A673 (cell line): ENCODE data around the gene WHRN. TPM values are rescaled to one million over a fixed set of nuclear protein-coding genes. Genes with fewer than 3 reads are reported as not detected.

ENCODE experiments used
- BruUV-seq: library from RNA; stranded (reverse); fragments of 400-500 nt; replicated peaks from 2 replicates; lab custom pipeline; 2021; lab: Mats Ljungman, UMichigan
- CTCF ChIA-PET: fragments of 300-600 bp; sonication (Branson Sonifier 250); formaldehyde crosslinking; loops from one replicate; lab custom pipeline; 2022; ENCODE audit warnings: antibody characterized with exemption; lab: Charles Lee
- POLR2A ChIA-PET: fragments of 300-600 bp; sonication (Branson Sonifier 250); formaldehyde crosslinking; loops from one replicate; lab custom pipeline; 2022; ENCODE audit warnings: antibody characterized with exemption; ENCODE audit not compliant: low non-redundant PET; lab: Charles Lee
- DNase-seq: peaks from one replicate; pipeline ENCODE4 v3.0.0-alpha.2; 2015; ENCODE audit warnings: low spot score
- H3K27ac ChIP-seq: fragments of 200-600 bp; sonication (generic); 2 replicates; pipeline ENCODE4 v1.5.1; 2016; ENCODE audit warnings: mixed run types, low read depth, mild to moderate bottlenecking, mixed read lengths, antibody characterized with exemption, low read length; ENCODE audit not compliant: poor library complexity, severe bottlenecking
- H3K27me3 ChIP-seq: fragments of 200-600 bp; sonication (generic); replicated peaks from 2 replicates; pipeline ENCODE4 v1.6.1; 2017; ENCODE audit warnings: mixed run types, low read depth, mild to moderate bottlenecking, mixed read lengths, antibody characterized with exemption, low read length; ENCODE audit not compliant: insufficient read depth, poor library complexity
- H3K36me3 ChIP-seq: fragments of 200-600 bp; sonication (generic); 2 replicates; pipeline ENCODE4 v1.6.1; 2016; ENCODE audit warnings: mixed run types, mild to moderate bottlenecking, mixed read lengths, antibody characterized with exemption, low read length; ENCODE audit not compliant: insufficient read depth, poor library complexity, severe bottlenecking
- H3K4me1 ChIP-seq: fragments of 200-600 bp; sonication (generic); 2 replicates; pipeline ENCODE4 v1.6.1; 2017; ENCODE audit warnings: mixed run types, mild to moderate bottlenecking, mixed read lengths, antibody characterized with exemption, low read length; ENCODE audit not compliant: insufficient read depth, poor library complexity, severe bottlenecking
- H3K4me3 ChIP-seq: fragments of 200-600 bp; sonication (generic); 2 replicates; pipeline ENCODE4 v1.5.1; 2016; ENCODE audit warnings: low read depth, mixed run types, mild to moderate bottlenecking, mixed read lengths, low read length; ENCODE audit not compliant: poor library complexity, severe bottlenecking
- H3K9me3 ChIP-seq: fragments of 200-600 bp; sonication (generic); 2 replicates; pipeline ENCODE4 v1.6.1; 2016; ENCODE audit warnings: mixed run types, low read depth, mild to moderate bottlenecking, mixed read lengths, antibody characterized with exemption, low read length; ENCODE audit not compliant: poor library complexity, severe bottlenecking
- CTCF ChIP-seq: fragments of 300-800, 200-600 bp; sonication (generic); conservative IDR thresholded peaks from 2 replicates; pipeline ENCODE4 v1.5.1; 2017; ENCODE audit warnings: low read depth, mild to moderate bottlenecking, antibody characterized with exemption, low read length, moderate library complexity, mixed read lengths
- EZH2 ChIP-seq: fragments of 200-600 bp; sonication (generic); IDR thresholded peaks from 2 replicates; pipeline ENCODE4 v1.6.1; 2017; ENCODE audit warnings: borderline replicate concordance, low read depth, mild to moderate bottlenecking, mixed read lengths, antibody characterized with exemption, low read length; ENCODE audit not compliant: poor library complexity, severe bottlenecking
- intact Hi-C: fragments of 100-400 bp; cut with micrococcal nuclease; formaldehyde crosslinking; loops from one replicate; pipeline ENCODE4 v1.10.0; 2022; ENCODE audit not compliant: unreplicated experiment
- total RNA-seq: library from RNA; stranded (reverse); gene quantifications from 2 replicates; pipeline ENCODE4 v1.2.3, GENCODE V29; 2021

WHRN gene
- total RNA-seq, 1 experiment from 2014 or later = 9.1 TPM

- Histone ChIP-seq H3K27ac (no peak overlapping the region), H3K27me3 (no peaks in the 10 kb centered on the region), H3K4me3 (no peak overlapping the region), H3K36me3 (no peaks in the 10 kb centered on the region), H3K4me1 (no peaks in the 10 kb centered on the region), H3K9me3 (no peaks in the 10 kb centered on the region)
- ChIA-PET POLR2A (no interaction called here), CTCF (no interaction called here)
- no peak for DNase-seq
- TF ChIP-seq EZH2 = no peak
- no TSS peak for BruUV-seq
- intact Hi-C loops = loop anchor here (5.0 kb wide), 1 partner anchor 51 kb away; no protein-coding TSS in a partner anchor
Observed at GRCh38 chr9:114428466-114428865, 76.8 kb downstream of the WHRN start.

GRCh38 chr9:114427644-114428043, 77.6 kb downstream of the WHRN start:
- DNase-seq = no peak
- Histone ChIP-seq H3K9me3 (no peaks in the 10 kb centered on the region), H3K27me3 (no peaks in the 10 kb centered on the region), H3K4me1 (peaks cover 6% of the 10 kb centered on the region), H3K4me3 (no peak overlapping the region), H3K27ac (no peak overlapping the region), H3K36me3 (no peaks in the 10 kb centered on the region)
- CTCF ChIA-PET = interaction anchor here (0.6 kb wide), 1 partner anchor 233 kb away, joined by 3 read pairs; no protein-coding TSS in a partner anchor
- no TSS peak for BruUV-seq
- TF ChIP-seq EZH2 (no peak), CTCF (no peak)
- POLR2A ChIA-PET = no interaction called here
- intact Hi-C loops = loop anchor here (5.0 kb wide), 1 partner anchor 50 kb away; no protein-coding TSS in a partner anchor

- H3K4me1 ChIP-seq = peaks cover 8% of the 10 kb centered on the region
- no peaks in the 10 kb centered on the region for H3K27me3 ChIP-seq
- DNase-seq = no peak
- no peak overlapping the region for H3K4me3 ChIP-seq
- intact Hi-C loops = loop anchor here (5.0 kb wide), 1 partner anchor 49 kb away; no protein-coding TSS in a partner anchor
- BruUV-seq = no TSS peak
- CTCF ChIA-PET = no interaction called here
- no peaks in the 10 kb centered on the region for H3K36me3 ChIP-seq
- H3K27ac ChIP-seq = no peak overlapping the region
- POLR2A ChIA-PET = no interaction called here
- H3K9me3 ChIP-seq = no peaks in the 10 kb centered on the region
- TF ChIP-seq EZH2 (no peak), CTCF (no peak)
Observed at GRCh38 chr9:114426046-114426948, 79.0 kb downstream of the WHRN start.
